ENCODE results near the gene TUBB3.

The TUBB3 gene

DNA sequence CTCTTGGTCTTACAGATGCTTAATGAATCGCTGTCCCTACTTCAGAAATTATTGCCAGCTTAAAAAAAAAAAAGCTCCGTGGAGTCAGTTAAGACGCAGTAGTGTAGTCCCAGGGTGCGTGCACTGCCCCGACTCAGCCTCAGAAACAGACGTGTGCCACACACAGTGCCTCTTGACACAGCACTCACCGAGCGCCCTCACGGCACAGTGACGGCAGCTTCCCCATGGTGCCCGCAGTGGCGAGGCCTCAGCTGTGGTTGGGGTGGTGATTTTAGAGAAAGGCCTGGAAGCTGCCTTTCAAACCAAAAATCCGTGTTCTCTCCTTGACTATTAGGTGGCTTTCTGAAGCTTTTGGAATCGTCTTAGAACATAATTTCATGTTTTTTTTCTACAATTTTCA lies 35.9 kb upstream of the TUBB3 start:
- no peak overlapping the region for H3K4me3 ChIP-seq (ENCODE audit: low read length)
- no peak for DNase-seq (ENCODE audit: low read depth)
- TF ChIP-seq, protein P1, sequence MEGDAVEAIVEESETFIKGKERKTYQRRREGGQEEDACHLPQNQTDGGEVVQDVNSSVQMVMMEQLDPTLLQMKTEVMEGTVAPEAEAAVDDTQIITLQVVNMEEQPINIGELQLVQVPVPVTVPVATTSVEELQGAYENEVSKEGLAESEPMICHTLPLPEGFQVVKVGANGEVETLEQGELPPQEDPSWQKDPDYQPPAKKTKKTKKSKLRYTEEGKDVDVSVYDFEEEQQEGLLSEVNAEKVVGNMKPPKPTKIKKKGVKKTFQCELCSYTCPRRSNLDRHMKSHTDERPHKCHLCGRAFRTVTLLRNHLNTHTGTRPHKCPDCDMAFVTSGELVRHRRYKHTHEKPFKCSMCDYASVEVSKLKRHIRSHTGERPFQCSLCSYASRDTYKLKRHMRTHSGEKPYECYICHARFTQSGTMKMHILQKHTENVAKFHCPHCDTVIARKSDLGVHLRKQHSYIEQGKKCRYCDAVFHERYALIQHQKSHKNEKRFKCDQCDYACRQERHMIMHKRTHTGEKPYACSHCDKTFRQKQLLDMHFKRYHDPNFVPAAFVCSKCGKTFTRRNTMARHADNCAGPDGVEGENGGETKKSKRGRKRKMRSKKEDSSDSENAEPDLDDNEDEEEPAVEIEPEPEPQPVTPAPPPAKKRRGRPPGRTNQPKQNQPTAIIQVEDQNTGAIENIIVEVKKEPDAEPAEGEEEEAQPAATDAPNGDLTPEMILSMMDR (conservative IDR thresholded peaks at IDR 0.05; ENCODE audit: low read depth, low read length): no peak

DNA sequence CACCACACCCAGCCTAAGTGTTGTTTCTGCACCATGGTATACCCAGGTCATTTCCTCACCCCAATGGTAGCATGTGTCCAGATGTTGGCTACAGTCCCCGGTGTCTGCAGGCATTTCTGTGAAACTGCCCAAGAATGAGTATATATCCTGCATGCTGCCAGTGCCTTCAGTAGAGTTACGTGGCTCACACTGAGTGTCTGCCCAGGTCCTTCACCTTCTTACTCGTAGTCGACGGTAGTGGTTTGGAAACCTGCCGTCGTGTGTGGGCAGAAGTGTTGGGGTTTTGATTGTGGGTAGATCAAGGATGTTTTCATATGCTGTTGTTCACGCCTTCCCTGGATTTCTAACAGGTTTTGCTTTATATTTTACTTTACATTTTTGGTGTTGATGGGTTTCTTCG lies 32.9 kb upstream of the TUBB3 start:
- no peak overlapping the region for H3K4me3 ChIP-seq (ENCODE audit: low read length)
- no peak for DNase-seq (ENCODE audit: low read depth)
- TF ChIP-seq, protein P1 (conservative IDR thresholded peaks at IDR 0.05; ENCODE audit: low read depth, low read length): no peak

DNA sequence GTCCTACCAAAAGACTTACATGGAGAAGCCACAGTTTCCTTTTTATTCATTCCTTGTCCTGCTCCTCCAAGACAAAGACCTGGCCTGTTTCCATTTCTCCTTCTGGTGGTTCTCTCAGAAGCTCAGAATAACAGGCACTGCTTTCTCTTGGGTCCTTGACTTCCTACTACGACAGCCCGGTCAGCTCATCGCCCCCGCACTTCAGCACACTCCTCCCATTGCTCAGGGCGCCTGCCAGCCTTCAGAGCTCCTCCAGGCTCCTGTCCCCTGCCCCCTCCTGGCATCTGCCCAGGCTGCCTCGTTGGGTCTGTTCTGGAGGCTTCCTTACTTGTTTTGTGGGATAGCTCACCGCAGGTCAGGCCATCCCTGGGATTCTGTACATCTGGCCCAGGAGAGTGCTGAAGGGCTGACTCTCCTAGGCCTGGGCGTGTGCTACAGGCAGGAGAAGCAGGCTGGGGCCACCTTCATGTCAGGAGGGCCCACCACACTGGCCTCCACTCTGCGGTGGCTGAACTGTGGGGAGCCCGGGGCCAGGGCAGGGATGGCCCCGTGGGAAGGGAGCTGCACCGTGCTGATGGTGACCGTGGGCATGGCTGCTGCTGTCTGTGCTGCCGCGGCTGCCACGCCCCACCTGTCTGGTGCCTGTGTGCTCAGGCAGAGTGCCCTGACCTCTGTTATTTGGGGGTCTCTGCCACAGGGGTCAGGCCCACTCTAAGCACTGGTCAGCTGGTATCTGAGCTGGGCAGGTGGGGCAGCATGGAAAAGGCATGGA lies 32.1 kb upstream of the TUBB3 start:
- DNase-seq (ENCODE audit: low read depth): no peak
- H3K4me3 ChIP-seq (ENCODE audit: low read length): no peak overlapping the region
- TF ChIP-seq, protein P1 (conservative IDR thresholded peaks at IDR 0.05; ENCODE audit: low read depth, low read length): no peak

DNA sequence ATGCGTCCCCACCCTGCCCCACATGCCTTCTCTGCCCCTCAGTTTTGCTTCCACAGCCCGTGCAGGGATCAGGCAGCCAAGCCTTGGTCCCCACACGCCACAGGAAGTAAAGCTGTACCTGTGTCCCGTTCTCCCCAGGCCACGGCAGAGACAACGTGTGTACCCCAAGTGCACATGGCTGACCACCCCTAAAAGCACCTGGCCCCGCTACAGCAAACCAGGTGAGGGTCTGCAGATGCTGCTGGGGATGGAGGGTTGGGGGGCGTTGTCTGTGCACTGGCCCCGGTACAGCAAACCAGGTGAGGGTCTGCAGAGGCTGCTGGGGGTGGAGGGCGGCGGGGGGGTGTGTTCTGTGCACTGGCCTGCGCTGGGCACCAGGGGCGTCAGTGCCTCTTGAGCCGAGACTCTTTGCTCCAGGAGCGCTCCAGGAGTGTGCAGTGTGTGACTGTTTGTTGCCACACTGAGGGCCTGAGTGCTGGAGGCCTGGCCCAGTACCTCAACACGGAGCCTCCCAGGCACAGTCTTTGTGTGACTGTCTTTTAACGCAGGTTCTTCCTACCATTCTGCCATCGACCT lies 31.0 kb upstream of the TUBB3 start:
- no peak overlapping the region for H3K4me3 ChIP-seq (ENCODE audit: low read length)
- DNase-seq (ENCODE audit: low read depth): no peak
- TF ChIP-seq, protein P1 (conservative IDR thresholded peaks at IDR 0.05; ENCODE audit: low read depth, low read length): no peak

DNA sequence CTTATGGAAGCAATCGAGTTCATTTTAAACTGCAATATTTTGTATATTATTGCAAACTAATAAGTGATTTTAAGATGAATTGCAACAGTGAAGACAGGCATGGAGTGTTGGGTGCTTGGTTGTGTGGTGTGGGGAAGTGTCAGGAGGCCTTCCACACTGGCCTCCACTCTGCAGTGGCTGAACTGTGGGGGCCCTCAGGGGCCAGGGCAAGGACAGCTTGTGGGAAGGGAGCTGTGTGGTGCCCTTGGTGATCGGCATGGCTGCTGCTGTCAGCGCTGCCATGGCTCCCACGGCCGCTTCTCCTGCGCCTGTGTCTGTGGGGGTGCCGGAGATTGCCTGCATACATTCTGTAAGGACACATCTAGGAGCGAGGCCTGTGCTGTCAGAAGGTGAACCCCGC lies 30.5 kb upstream of the TUBB3 start:
- TF ChIP-seq, protein P1 (conservative IDR thresholded peaks at IDR 0.05; ENCODE audit: low read depth, low read length): no peak
- no peak overlapping the region for H3K4me3 ChIP-seq (ENCODE audit: low read length)
- no peak for DNase-seq (ENCODE audit: low read depth)

DNA sequence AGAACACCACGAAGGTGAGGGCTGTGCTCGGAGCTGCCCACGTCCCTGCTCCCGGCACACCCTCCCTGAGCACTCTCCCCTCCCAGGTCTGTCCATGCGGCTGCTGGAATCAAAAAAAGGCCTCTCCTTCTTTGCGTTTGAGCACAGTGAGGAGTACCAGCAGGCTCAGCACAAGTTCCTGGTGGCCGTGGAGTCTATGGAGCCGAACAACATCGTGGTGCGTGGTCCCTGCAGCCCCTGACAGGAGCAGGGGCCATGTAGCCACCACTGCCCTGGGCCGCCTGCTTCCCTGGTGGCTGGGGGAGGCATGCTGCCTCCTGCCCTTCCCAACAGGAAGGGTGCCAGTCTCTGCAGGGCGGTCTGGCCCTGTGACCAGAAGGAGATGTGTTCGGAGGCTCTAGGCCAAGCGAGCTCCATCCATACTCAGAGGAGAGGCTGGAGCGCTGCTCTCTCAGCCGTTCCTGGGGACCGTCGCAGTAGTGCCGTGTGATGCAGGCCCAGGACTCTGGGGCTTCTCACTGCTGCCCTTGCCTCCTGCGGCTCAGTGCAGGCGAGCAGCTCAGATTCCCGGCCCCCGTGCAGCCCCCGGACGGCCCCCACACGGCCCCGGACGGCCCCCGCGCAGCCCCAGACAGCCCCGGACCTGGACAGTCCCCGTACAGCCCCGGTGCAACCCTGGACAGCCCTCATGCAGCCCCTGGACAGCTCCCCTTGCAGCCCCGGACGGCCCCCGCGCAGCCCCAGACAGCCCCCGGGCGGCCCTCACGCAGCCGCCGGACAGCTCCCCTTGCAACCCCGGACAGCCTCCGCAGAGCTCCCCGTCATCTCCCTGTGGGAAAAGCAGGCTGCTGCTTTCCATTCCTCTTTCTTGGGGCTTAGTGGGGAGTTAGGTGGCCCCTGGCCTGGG lies 29.2 kb upstream of the TUBB3 start:
- TF ChIP-seq, protein P1 (conservative IDR thresholded peaks at IDR 0.05; ENCODE audit: low read depth, low read length): no peak
- no peak overlapping the region for H3K4me3 ChIP-seq (ENCODE audit: low read length)
- no peak for DNase-seq (ENCODE audit: low read depth)

Data from retinal pigment epithelial cell (primary cell).